Measurements from ENCODE around the gene SNTG2. TPM values are rescaled to one million over a fixed set of nuclear protein-coding genes. Genes with fewer than 3 reads are reported as not detected.

The SNTG2 gene
- total and polyA plus RNA-seq, 2 of the 13 experiments (the other 11 are each of a cell fraction or from before 2014, with no cell fraction given) = not detected

DNA sequence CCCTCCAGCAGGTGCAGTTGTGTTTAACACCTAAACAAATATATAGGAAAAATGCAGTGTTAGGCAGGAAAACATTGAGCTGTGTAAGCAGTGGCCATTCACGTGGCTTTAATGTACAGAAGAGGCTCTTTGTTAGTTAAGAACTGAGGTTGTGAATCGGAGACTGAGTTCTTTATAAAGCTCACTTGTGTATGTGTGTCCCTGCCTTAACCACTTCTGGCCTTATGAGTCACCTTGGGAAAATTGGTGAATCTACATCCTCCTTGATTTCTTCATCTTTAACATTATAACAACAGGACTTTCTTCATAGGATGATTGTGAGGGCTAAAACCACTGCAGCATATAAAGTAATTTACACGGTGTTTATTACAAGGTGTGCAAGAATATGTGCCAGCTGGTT is 274.3 kb downstream of the SNTG2 start:
- no peak for ATAC-seq

More for the DNA sequence above, 274.3 kb downstream of the SNTG2 start:
- ChIA-PET CTCF (ENCODE audit: low intra/inter-chr PET ratio, low total read pairs) (no interaction called here), POLR2A (no interaction called here)
- no peaks in the 10 kb centered on the region for H3K36me3 ChIP-seq (replicated peaks in 1 of 2; ENCODE audit: control insufficient read depth in 1 of 2, insufficient read depth in 2 of 2, low read length in 2 of 2)
- no peaks in the 10 kb centered on the region for H4K20me1 ChIP-seq (ENCODE audit: insufficient read depth, low read length)
- intact Hi-C loops (cut with micrococcal nuclease; ENCODE audit: unreplicated experiment) = no loop called here
- DNase-seq (ENCODE audit: low spot score) = no peak
- no TSS peak for BruUV-seq (replicated peaks)
- H2AFZ ChIP-seq (ENCODE audit: low read length) = no peak overlapping the region
- H3K9ac ChIP-seq (ENCODE audit: insufficient read depth, low read depth, low read length) = no peak overlapping the region
- H3K79me2 ChIP-seq (ENCODE audit: insufficient read depth, low read length) = no peaks in the 10 kb centered on the region
- in situ Hi-C loops (cut with HindIII; ENCODE audit: extremely low pct_ligation_motif_present, low pct_unique_long_range_greater_than_20kb) = no loop called here
- H3K4me2 ChIP-seq (ENCODE audit: low read depth, low read length) = no peak overlapping the region
- H3K4me1 ChIP-seq (ENCODE audit: insufficient read depth, low read length) = no peaks in the 10 kb centered on the region
- no peak for TF ChIP-seq KLF12 (CRISPR knock-in tag; IDR thresholded peaks at IDR 0.05; ENCODE audit: borderline replicate concordance)
- no peak for TF ChIP-seq SIN3A (IDR thresholded peaks at IDR 0.05; ENCODE audit: borderline replicate concordance, low read depth, low read length)
- no peak for TF ChIP-seq TIGD3 (CRISPR knock-in tag; IDR thresholded peaks at IDR 0.05; ENCODE audit: borderline replicate concordance)
- TF ChIP-seq GFI1 (CRISPR knock-in tag; IDR thresholded peaks at IDR 0.05; ENCODE audit: borderline replicate concordance) = no peak
- no peak for TF ChIP-seq FOSL2 (CRISPR knock-in tag; IDR thresholded peaks at IDR 0.05)
- no peak for TF ChIP-seq TAF1 (CRISPR knock-in tag; IDR thresholded peaks at IDR 0.05)
- TF ChIP-seq ZNF335 (CRISPR knock-in tag; IDR thresholded peaks at IDR 0.05) = no peak
- no peak for TF ChIP-seq HNF4G (IDR thresholded peaks at IDR 0.05; ENCODE audit: borderline replicate concordance, low read depth, low read length)
- TF ChIP-seq HNF4G (CRISPR knock-in tag; IDR thresholded peaks at IDR 0.05; ENCODE audit: borderline replicate concordance, low read depth) = no peak
- TF ChIP-seq, protein P1, sequence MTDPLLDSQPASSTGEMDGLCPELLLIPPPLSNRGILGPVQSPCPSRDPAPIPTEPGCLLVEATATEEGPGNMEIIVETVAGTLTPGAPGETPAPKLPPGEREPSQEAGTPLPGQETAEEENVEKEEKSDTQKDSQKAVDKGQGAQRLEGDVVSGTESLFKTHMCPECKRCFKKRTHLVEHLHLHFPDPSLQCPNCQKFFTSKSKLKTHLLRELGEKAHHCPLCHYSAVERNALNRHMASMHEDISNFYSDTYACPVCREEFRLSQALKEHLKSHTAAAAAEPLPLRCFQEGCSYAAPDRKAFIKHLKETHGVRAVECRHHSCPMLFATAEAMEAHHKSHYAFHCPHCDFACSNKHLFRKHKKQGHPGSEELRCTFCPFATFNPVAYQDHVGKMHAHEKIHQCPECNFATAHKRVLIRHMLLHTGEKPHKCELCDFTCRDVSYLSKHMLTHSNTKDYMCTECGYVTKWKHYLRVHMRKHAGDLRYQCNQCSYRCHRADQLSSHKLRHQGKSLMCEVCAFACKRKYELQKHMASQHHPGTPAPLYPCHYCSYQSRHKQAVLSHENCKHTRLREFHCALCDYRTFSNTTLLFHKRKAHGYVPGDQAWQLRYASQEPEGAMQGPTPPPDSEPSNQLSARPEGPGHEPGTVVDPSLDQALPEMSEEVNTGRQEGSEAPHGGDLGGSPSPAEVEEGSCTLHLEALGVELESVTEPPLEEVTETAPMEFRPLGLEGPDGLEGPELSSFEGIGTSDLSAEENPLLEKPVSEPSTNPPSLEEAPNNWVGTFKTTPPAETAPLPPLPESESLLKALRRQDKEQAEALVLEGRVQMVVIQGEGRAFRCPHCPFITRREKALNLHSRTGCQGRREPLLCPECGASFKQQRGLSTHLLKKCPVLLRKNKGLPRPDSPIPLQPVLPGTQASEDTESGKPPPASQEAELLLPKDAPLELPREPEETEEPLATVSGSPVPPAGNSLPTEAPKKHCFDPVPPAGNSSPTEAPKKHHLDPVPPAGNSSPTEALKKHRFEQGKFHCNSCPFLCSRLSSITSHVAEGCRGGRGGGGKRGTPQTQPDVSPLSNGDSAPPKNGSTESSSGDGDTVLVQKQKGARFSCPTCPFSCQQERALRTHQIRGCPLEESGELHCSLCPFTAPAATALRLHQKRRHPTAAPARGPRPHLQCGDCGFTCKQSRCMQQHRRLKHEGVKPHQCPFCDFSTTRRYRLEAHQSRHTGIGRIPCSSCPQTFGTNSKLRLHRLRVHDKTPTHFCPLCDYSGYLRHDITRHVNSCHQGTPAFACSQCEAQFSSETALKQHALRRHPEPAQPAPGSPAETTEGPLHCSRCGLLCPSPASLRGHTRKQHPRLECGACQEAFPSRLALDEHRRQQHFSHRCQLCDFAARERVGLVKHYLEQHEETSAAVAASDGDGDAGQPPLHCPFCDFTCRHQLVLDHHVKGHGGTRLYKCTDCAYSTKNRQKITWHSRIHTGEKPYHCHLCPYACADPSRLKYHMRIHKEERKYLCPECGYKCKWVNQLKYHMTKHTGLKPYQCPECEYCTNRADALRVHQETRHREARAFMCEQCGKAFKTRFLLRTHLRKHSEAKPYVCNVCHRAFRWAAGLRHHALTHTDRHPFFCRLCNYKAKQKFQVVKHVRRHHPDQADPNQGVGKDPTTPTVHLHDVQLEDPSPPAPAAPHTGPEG (CRISPR knock-in tag; IDR thresholded peaks at IDR 0.05) = no peak
- TF ChIP-seq ZNF44 (CRISPR knock-in tag; IDR thresholded peaks at IDR 0.05) = no peak
- TF ChIP-seq ZNF780A (CRISPR knock-in tag; IDR thresholded peaks at IDR 0.05) = no peak
- TF ChIP-seq, protein P2, sequence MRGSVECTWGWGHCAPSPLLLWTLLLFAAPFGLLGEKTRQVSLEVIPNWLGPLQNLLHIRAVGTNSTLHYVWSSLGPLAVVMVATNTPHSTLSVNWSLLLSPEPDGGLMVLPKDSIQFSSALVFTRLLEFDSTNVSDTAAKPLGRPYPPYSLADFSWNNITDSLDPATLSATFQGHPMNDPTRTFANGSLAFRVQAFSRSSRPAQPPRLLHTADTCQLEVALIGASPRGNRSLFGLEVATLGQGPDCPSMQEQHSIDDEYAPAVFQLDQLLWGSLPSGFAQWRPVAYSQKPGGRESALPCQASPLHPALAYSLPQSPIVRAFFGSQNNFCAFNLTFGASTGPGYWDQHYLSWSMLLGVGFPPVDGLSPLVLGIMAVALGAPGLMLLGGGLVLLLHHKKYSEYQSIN (CRISPR knock-in tag; IDR thresholded peaks at IDR 0.05; ENCODE audit: borderline replicate concordance) = no peak
- TF ChIP-seq, protein P3, sequence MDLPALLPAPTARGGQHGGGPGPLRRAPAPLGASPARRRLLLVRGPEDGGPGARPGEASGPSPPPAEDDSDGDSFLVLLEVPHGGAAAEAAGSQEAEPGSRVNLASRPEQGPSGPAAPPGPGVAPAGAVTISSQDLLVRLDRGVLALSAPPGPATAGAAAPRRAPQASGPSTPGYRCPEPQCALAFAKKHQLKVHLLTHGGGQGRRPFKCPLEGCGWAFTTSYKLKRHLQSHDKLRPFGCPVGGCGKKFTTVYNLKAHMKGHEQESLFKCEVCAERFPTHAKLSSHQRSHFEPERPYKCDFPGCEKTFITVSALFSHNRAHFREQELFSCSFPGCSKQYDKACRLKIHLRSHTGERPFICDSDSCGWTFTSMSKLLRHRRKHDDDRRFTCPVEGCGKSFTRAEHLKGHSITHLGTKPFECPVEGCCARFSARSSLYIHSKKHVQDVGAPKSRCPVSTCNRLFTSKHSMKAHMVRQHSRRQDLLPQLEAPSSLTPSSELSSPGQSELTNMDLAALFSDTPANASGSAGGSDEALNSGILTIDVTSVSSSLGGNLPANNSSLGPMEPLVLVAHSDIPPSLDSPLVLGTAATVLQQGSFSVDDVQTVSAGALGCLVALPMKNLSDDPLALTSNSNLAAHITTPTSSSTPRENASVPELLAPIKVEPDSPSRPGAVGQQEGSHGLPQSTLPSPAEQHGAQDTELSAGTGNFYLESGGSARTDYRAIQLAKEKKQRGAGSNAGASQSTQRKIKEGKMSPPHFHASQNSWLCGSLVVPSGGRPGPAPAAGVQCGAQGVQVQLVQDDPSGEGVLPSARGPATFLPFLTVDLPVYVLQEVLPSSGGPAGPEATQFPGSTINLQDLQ (CRISPR knock-in tag; IDR thresholded peaks at IDR 0.05) = no peak
- no peak overlapping the region for H3K27ac ChIP-seq (ENCODE audit: extremely low read length, insufficient read depth, low read length)
- FAIRE-seq = no peak
- WGBS (ENCODE audit: low lambda C conversion rate) = 2% methylated on average over 3 of the region's 3 CpGs
- H3K4me3 ChIP-seq (replicated peaks in 1 of 3; ENCODE audit: insufficient read depth in 1 of 3, low read depth in 2 of 3, low read length in 3 of 3) = no peak overlapping the region
- H3K9me3 ChIP-seq (ENCODE audit: low read length) = no peaks in the 10 kb centered on the region
- H3K27me3 ChIP-seq (ENCODE audit: control insufficient read depth in 1 of 2, insufficient read depth in 2 of 2, low read length in 2 of 2) = peaks cover 0 to 43% of the 10 kb centered on the region in 2 experiments; a peak in 4 of 5 replicates
